Measurements from ENCODE around the gene ACAD9. TPM values are rescaled to one million over a fixed set of nuclear protein-coding genes. Genes with fewer than 3 reads are reported as not detected.

The ACAD9 gene
- total and polyA plus RNA-seq, 9 of the 15 experiments (the other 6 are each of a cell fraction or from before 2014, with no cell fraction given): 10.2 to 32.6 (median 22.8) TPM

DNA sequence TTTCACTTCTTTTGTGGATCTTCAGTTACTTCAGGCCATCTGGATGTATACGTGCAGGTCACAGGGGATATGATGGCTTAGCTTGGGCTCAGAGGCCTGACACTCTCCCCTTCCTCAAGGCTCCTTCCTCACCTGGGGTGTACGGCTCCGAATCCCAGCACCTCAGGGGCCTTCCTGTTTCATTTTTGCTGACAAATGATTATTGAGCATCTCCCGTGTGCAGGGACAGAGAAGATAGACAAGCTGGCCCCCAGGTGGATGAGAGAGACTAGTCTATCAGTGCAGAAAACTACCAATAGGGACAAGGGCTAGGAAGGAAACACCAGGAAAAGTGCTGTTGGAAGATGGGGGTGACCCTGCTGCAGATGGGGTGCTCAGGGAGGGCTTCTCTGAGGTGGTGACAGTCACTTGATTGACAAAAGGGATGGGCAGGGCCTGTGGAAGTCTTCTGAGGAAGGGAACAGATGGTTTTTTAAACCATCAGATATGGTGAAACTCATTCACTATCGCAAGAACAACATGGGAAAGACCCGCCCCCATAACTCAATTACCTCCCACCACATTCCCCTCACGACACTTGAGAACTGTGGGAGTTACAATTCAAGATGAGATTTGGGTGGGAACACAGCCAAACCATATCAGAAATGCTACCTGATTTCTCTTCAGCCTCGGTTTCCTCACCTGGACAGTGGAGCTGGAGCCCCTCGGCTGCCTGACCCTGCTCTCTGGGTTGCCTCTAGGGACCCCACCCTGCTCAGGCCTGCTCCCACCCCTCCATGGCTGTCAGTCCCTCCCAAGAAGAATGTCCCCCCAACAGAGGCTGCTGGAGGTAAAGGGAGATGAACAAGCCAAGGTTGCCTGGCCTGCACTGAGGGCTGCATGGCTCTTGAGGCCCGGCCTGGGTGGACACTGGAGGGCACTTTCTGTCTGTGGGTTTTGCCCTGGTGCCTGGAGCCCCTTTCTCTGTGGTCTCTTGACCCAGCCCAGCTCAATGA, 37.2 kb upstream of the ACAD9 start (continued):
- TF ChIP-seq, protein P1, sequence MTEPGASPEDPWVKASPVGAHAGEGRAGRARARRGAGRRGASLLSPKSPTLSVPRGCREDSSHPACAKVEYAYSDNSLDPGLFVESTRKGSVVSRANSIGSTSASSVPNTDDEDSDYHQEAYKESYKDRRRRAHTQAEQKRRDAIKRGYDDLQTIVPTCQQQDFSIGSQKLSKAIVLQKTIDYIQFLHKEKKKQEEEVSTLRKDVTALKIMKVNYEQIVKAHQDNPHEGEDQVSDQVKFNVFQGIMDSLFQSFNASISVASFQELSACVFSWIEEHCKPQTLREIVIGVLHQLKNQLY (CRISPR knock-in tag; conservative IDR thresholded peaks at IDR 0.05): no peak
- TF ChIP-seq SMAD4 (CRISPR knock-in tag; conservative IDR thresholded peaks at IDR 0.05) (no peak), SIN3A (IDR thresholded peaks at IDR 0.05; ENCODE audit: borderline replicate concordance in 2 of 2, control insufficient read depth in 1 of 2, low read depth in 2 of 2, low read length in 2 of 2) (no peak), PTRF (tag; IDR thresholded peaks at IDR 0.05) (no peak), FUS (optimal IDR thresholded peaks at IDR 0.05; ENCODE audit: low read depth, low read length) (no peak), EHMT2 (IDR thresholded peaks at IDR 0.05) (no peak), PHF8 (IDR thresholded peaks at IDR 0.05; ENCODE audit: borderline replicate concordance, low read length) (no peak), ZNF316 (IDR thresholded peaks at IDR 0.05) (peak; percentile 92), CSDE1 (IDR thresholded peaks at IDR 0.05) (no peak), SRSF1 (IDR thresholded peaks at IDR 0.05; ENCODE audit: low read depth, low read length) (no peak), TCF3 (CRISPR knock-in tag; IDR thresholded peaks at IDR 0.05) (no peak; the same call in 1 of the 2 replicates), ZNF408 (CRISPR knock-in tag; IDR thresholded peaks at IDR 0.05; ENCODE audit: low read depth) (no peak), OTX1 (CRISPR knock-in tag; IDR thresholded peaks at IDR 0.05) (no peak), BRD9 (IDR thresholded peaks at IDR 0.05; ENCODE audit: low read depth, partially characterized antibody) (no peak), NR1H2 (CRISPR knock-in tag; IDR thresholded peaks at IDR 0.05) (no peak), ZNF436 (CRISPR knock-in tag; IDR thresholded peaks at IDR 0.05) (peak; percentile 85)
- TF ChIP-seq, protein P2, sequence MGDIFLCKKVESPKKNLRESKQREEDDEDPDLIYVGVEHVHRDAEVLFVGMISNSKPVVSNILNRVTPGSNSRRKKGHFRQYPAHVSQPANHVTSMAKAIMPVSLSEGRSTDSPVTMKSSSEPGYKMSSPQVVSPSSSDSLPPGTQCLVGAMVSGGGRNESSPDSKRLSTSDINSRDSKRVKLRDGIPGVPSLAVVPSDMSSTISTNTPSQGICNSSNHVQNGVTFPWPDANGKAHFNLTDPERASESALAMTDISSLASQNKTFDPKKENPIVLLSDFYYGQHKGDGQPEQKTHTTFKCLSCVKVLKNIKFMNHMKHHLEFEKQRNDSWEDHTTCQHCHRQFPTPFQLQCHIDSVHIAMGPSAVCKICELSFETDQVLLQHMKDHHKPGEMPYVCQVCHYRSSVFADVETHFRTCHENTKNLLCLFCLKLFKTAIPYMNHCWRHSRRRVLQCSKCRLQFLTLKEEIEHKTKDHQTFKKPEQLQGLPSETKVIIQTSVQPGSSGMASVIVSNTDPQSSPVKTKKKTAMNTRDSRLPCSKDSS (IDR thresholded peaks at IDR 0.05; ENCODE audit: low read depth, partially characterized antibody): no peak
- TF ChIP-seq, protein P3, sequence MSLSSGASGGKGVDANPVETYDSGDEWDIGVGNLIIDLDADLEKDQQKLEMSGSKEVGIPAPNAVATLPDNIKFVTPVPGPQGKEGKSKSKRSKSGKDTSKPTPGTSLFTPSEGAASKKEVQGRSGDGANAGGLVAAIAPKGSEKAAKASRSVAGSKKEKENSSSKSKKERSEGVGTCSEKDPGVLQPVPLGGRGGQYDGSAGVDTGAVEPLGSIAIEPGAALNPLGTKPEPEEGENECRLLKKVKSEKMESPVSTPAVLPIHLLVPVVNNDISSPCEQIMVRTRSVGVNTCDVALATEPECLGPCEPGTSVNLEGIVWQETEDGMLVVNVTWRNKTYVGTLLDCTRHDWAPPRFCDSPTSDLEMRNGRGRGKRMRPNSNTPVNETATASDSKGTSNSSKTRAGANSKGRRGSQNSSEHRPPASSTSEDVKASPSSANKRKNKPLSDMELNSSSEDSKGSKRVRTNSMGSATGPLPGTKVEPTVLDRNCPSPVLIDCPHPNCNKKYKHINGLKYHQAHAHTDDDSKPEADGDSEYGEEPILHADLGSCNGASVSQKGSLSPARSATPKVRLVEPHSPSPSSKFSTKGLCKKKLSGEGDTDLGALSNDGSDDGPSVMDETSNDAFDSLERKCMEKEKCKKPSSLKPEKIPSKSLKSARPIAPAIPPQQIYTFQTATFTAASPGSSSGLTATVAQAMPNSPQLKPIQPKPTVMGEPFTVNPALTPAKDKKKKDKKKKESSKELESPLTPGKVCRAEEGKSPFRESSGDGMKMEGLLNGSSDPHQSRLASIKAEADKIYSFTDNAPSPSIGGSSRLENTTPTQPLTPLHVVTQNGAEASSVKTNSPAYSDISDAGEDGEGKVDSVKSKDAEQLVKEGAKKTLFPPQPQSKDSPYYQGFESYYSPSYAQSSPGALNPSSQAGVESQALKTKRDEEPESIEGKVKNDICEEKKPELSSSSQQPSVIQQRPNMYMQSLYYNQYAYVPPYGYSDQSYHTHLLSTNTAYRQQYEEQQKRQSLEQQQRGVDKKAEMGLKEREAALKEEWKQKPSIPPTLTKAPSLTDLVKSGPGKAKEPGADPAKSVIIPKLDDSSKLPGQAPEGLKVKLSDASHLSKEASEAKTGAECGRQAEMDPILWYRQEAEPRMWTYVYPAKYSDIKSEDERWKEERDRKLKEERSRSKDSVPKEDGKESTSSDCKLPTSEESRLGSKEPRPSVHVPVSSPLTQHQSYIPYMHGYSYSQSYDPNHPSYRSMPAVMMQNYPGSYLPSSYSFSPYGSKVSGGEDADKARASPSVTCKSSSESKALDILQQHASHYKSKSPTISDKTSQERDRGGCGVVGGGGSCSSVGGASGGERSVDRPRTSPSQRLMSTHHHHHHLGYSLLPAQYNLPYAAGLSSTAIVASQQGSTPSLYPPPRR (CRISPR knock-in tag; IDR thresholded peaks at IDR 0.05; ENCODE audit: borderline replicate concordance): no peak
